ENCODE data around the gene ZNF778. TPM values are rescaled to one million over a fixed set of nuclear protein-coding genes. Genes with fewer than 3 reads are reported as not detected.

The ZNF778 gene
- total RNA-seq, 4 donors from 2014 or later, result 5.7 to 22.8 (median 13.4) TPM

DNA sequence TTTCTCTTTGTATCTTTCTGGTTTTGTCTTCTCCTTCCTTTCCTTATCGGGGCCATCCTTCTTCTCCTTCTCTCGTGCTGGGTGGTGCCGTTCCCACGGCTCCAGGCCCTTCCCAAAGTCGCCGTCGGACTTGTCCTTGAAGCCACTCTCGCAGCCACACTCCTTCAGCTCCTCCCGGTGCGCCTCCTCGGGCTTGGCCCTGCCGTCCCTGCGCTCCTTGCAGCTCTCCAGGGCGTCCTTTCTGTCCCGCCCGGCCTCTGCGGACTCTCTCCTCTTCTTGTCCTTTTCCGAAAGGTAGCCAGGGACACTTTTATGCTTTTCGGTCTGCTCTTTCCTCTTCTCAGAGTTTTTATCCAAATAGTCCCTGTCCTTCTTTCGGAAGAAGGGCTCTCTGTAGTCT, 65.9 kb downstream of the ZNF778 start:
- ATAC-seq (ENCODE audit: low FRiP score), result no peak
- TF ChIP-seq, protein P1, sequence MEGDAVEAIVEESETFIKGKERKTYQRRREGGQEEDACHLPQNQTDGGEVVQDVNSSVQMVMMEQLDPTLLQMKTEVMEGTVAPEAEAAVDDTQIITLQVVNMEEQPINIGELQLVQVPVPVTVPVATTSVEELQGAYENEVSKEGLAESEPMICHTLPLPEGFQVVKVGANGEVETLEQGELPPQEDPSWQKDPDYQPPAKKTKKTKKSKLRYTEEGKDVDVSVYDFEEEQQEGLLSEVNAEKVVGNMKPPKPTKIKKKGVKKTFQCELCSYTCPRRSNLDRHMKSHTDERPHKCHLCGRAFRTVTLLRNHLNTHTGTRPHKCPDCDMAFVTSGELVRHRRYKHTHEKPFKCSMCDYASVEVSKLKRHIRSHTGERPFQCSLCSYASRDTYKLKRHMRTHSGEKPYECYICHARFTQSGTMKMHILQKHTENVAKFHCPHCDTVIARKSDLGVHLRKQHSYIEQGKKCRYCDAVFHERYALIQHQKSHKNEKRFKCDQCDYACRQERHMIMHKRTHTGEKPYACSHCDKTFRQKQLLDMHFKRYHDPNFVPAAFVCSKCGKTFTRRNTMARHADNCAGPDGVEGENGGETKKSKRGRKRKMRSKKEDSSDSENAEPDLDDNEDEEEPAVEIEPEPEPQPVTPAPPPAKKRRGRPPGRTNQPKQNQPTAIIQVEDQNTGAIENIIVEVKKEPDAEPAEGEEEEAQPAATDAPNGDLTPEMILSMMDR (IDR thresholded peaks at IDR 0.05), result no peak
- DNase-seq (ENCODE audit: low spot score), result no peak

DNA sequence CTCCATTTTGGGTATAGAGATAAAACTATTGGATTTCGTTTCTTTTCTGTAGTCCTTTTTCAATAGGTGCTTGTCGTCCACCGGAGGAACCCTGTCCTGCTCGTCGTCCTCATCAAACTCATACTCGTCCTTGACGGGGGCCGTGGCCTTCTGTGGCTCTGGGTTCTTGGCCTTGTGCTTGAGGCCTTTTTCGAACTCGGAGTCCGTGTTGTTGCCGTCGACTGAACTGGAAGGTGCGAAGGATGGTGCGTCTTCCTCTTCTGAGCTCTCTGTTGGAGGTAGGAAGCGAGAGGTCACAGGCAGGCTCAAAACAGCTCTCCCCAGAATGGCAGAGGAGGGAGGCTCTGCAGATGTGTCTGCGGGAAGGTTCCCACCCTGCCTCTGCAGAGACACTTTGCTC, 67.9 kb downstream of the ZNF778 start:
- DNase-seq (ENCODE audit: low spot score) (no peak), ATAC-seq (ENCODE audit: low FRiP score) (no peak)
- TF ChIP-seq, protein P1 (IDR thresholded peaks at IDR 0.05), result no peak

DNA sequence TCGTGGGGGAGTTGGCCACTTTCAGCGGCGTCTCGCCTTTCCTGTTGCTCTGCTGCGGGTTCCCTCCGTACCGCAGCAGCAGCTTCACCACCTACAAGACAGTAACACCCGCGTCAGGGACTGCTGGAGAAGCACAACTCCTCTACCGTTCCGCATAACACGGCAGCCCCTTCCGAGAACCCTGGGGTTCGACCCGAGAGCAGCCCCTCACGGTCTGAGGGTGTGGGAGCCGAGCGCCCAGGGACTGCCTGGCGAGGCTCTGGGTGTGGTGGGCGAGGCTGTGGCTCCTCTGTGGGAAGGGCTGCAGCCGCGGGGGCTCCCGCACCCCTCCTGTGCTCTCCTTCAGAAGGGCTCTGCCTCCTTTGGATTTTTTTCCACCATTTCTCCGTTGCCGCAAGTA, 68.6 kb downstream of the ZNF778 start:
- no peak for ATAC-seq (ENCODE audit: low FRiP score)

More for the DNA sequence above, 68.6 kb downstream of the ZNF778 start:
- no peak for DNase-seq (ENCODE audit: low spot score)
- TF ChIP-seq, protein P1 (IDR thresholded peaks at IDR 0.05), result no peak

Other genes with a start within 250 kb of the ZNF778 start
- 10 to 100 TPM in 1 of 4 donors, 1 to 10 TPM in 2, under 1 TPM in 1; 0.84 to 12.6 (median 1.4) TPM for gene CBFA2T3, start 240.5 kb upstream of the ZNF778 start, total RNA-seq
- 10 to 100 TPM; 17.6 to 27.6 (median 21.6) TPM for gene ACSF3, start 123.9 kb upstream of the ZNF778 start, total RNA-seq
- gene CDH15, start 46.0 kb upstream of the ZNF778 start, total RNA-seq, result not detected
- not detected for gene SLC22A31, start 17.2 kb upstream of the ZNF778 start, total RNA-seq

All from omental fat pad (tissue), 4 donors.